Occipital lobe (tissue), 2 donors: ENCODE measurements around the gene HJURP. TPM values are rescaled to one million over a fixed set of nuclear protein-coding genes. Genes with fewer than 3 reads are reported as not detected.

ENCODE experiments used
- DNase-seq: peaks from one replicate; lab custom pipeline; 2025; lab: John Stamatoyannopoulos, UW
- total RNA-seq: library from RNA; depleted of rRNA; stranded (reverse); fragments of >200 nt; gene quantifications from one replicate; pipeline ENCODE4 v1.2.3, GENCODE V29; 2014

HJURP gene
- total RNA-seq, 1 donor from 2014 or later, result 1.9 TPM

- no peak for DNase-seq
Measured at GRCh38 chr2:233793465-233794127, 60.7 kb downstream of the HJURP start.

DNA sequence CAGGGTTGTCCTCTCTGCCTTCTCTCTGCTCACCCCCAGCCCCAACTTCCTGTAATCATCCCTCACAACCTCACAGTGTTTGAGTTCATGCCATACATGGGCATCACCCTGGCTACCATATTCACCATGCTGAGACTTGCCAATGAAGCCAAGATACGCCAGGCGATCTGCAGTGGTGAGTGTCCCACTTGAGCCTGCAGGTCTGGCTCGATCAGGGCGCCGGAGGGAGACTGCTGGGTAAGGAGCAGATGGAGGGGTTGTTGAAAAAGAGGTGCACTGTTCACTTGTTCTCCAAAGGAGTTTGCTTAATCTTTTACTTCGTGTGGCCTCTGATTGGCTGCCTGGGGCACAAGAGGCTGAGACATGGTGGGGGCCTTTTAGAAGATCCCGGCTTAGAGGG is 61.6 kb downstream of the HJURP start:
- no peak for DNase-seq

DNA sequence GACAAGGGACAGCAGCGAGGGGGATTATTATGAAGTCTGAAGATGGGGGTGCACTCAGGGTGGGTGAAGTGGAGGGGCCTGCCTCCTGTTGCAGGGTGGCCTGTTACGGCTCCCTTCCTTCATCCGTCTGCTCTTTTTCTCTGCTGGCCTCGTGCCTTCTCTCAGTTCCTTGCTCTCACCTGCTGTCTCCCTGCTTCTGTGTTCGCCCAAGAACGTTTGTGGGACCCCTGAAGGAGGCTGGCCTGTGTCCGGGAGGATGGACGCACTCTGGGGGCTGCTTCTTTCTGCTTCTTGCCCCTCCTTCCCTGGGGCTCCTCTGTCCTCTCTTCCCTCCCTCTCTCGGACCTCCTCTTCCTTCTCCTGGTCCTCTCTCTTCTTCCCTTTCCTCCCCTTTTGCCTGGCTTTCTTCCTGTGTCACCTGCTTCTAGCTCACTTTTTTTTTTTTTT is 62.4 kb downstream of the HJURP start:
- no peak for DNase-seq

- no peak for DNase-seq
Measured at GRCh38 chr2:233791151-233791882, 63.0 kb downstream of the HJURP start.

GRCh38 chr2:233789554-233789953 is 64.8 kb downstream of the HJURP start:
- no peak for DNase-seq

Other genes starting within 250 kb of the HJURP start
- not detected for gene UGT1A8, start 236.9 kb downstream of the HJURP start, total RNA-seq
- not detected for gene UGT1A10, start 218.1 kb downstream of the HJURP start, total RNA-seq
- gene UGT1A9, start 182.6 kb downstream of the HJURP start, total RNA-seq, result not detected
- not detected for gene UGT1A7, start 172.6 kb downstream of the HJURP start, total RNA-seq
- not detected for gene UGT1A6, start 161.6 kb downstream of the HJURP start, total RNA-seq
- not detected for gene UGT1A5, start 141.6 kb downstream of the HJURP start, total RNA-seq
- not detected for gene UGT1A4, start 135.8 kb downstream of the HJURP start, total RNA-seq
- not detected for gene UGT1A3, start 125.5 kb downstream of the HJURP start, total RNA-seq
- not detected for gene UGT1A1, start 94.3 kb downstream of the HJURP start, total RNA-seq
- gene MROH2A, start 76.2 kb downstream of the HJURP start, total RNA-seq, result not detected
- gene TRPM8, start 62.8 kb upstream of the HJURP start, total RNA-seq, result 0.47 TPM
- not detected for gene SPP2, start 196.2 kb upstream of the HJURP start, total RNA-seq